Loucy (cell line): ENCODE measurements around the gene LNPEP.

Experiments
- CTCF ChIP-seq: fragments of 200-600 bp; sonication (generic); conservative IDR thresholded peaks from 2 replicates; pipeline ENCODE4 v1.5.1; 2014; ENCODE audit warnings: mild to moderate bottlenecking, antibody characterized with exemption, low read length
- EZH2phosphoT487 ChIP-seq: fragments of 200-600 bp; IDR thresholded peaks from 2 replicates; pipeline ENCODE4 v1.6.1; 2018; ENCODE audit warnings: antibody characterized with exemption, mild to moderate bottlenecking, moderate library complexity, borderline replicate concordance

DNA sequence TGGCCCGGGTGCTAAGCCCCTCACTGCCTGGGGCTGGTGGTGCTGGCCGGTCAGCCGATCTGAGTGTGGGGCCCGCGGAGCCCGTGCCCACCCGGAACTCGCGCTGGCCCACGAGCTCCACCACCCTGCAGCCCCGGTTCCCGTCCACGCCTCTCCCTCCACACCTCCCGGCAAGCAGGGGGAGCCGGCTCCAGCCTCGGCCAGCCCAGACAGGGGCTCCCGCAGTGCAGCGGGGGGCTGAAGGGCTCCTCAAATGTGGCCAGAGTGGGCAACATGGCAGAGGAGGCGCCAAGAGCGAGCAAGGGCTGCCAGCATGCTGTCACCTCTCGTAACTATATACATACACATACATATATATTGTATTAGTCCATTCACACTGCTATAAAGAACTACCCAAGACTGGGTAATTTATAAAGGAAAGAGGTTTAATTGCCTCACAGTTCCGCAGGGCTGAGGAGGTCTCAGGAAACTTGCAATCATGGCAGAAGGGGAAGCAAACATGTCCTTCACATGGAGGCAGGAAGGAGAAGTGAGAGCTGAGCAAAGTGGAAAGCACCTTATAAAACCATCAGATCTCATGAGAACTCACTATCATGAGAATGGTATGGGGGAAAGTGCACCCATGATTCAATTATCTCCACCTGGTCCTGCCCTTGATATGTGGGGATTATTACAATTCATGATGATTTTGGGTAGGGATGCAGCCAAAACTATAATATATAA, 149.7 kb downstream of the LNPEP start:
- TF ChIP-seq CTCF = no peak
- TF ChIP-seq EZH2phosphoT487 = no peak
